Urothelium cell line (cell line): ENCODE data around the gene KRTAP12-3.
"Not testable (repeated sequence)": the region's sequence is repeated elsewhere in the genome, so short reads cannot be mapped to it uniquely, and the experiment has no call there.

Experiments
- DNase-seq: peaks from one replicate; pipeline ENCODE4 v3.0.0; 2011; ENCODE audit warnings: low spot score, mixed read lengths
- FAIRE-seq: peaks from 2 replicates; lab custom pipeline; 2011; peaks lifted over from hg19 to GRCh38; lab: Jason Lieb, UNC

KRTAP12-3 gene

DNA sequence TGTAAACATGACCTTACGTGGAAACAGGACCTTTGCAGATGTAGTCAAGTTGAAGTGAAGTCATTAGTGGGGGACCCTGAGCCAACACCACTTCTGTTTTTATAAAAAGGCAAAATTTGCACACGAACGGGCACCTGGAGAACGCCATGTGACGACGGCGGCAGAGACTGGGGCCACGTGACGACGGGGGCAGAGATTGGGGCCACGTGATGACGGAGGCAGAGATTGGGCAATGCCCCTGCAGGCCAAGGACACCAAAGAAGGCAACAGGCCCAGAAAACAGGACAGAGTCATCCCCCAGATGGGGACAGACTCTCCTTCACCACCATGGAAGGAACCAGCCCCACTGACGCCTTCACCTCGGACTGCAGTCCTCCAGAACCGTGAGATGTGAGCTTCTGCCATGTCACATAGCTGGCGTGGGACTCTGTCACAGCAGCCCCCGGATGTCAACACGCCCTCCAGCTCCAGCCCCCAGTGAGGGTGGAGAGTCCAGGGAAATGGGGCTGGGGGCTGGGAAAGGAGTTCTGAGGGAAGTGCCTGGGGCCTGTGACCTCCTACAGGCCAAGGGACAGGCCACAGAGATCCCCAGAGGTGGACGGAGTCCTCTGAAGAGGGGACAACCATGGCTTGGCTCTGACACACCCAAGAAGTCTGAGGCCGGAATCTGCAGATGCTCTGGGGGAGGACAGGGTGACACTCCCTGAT is 7.3 kb upstream of the KRTAP12-3 start:
- FAIRE-seq, result no peak
- no peak for DNase-seq

DNA sequence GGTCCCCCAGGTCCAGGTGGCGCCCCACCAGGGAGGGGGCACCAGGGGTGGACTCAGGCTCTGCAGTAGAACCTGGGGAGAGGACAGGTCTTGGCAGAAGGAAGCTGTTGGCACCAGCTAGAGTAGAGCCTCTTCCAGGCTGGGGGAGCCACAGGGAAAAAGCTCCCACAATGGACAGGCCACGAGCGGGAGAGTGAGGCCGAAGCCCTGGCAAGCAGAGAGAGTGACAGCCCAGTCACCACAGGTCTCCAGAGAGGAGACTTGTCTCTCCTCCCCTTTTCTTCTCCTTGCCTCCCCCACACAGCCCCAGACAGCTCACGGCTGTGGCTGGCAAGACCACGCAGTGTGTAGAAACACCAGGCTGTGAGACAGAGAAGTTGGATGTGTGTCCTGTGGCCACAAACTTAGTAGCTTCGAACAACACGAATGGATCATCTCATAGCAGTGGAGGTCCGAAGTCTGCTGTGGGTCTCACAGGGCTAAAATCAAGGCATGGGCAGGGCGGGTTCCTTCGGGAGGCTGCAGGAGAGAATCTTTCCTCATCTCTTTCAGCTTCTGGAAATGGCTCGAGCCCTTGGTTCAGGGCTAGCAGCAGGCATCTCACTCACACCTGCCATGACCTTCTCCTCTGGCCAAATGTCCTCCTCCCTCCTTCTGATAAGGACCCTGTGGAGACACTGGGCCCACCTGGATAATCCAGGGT is 6.6 kb upstream of the KRTAP12-3 start:
- DNase-seq, result no peak
- no peak for FAIRE-seq

DNA sequence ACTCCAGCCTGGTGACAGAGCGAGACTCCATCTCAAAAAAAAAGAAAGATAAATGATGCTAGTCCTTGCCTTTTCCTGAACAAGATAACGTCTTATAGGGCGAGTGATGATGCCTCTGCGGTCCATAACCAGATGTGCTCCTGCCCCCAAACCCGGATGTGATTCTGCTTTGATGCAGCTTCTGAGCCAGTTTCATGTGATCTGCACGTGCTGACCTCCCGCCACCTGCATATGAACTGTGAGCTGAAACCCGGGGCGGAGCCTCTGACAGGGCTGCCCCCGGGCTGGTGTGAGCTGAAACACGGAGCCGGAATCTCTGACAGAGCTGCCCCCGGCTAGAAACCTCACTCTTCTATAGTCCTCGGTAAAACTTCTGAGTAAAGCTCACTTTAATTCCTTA is 4.6 kb upstream of the KRTAP12-3 start:
- DNase-seq (no peak), FAIRE-seq (no peak)

DNA sequence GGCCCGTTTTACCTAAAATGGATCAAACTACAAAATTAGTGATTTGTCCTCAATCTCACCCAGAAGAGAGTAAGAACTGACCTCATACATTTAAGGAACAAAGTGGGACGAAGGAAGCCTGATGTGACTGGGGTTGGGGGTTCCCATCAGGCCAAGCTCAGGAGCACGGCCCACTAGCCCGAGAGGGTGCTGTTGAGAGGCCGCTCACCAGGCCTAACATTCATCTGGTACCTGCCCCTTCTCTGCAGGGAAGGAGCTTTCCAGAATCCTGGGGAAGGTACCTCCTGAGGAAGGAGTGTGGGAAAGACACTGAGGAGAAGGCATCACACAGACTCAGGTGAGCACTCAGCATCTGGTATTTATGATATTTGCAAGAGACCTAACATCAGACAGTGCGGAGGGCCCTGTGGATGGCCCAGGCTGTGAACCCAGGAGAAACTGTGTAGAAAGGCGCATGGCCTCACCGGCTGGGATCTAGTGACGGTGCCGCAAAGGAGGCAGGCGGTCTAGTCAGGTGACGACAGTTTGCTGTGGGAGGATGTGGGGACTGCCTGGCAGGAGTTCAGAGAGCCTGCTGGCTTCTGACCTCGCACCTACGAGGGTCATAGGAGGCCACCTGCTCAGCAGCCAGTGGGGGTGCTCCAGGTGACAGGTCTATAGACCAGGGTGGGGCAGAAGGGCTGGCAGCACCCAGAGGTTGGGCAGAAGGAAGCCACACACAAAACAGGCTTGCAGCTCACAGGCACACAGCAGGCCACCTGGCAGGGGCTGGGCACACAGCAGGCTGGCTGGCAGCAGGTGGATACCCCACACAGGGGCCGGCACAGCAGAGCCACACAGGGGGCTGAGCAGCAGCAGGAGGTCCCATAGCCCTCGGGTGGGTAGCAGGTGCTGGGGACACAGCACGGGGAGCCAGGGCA is 3.8 kb upstream of the KRTAP12-3 start:
- FAIRE-seq (no peak), DNase-seq (no peak)

DNA sequence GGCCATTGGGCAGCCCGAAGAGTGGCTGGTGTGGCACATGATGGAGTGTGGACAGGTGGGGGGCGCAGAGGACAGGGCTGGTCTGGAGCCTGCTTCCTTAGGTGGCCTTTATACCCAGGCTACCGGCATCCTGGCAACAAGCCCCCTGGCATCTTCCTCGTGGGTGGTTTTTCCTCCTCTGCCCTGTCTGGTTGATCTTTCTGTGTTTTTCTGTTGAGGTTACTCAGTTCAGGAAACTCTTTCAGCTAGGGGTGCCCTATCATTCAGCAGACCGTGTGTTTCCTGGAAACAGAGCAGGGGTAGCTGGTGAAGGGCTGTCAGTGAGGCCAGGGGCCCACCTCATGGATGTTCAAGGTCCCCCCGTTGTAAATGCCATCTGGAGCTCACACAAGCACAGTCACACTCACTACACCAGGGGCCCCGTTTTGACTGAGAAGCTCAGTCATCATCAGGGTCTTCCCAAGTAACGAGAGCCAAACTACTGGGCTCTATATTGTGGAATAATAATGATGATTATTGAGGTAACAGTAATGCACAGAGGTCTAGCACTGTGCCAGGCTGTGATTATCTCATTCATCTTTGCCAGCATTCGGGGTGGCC is 3.1 kb upstream of the KRTAP12-3 start, which contains the start of gene KRTAP12-4:
Gene KRTAP12-4, minus strand, starts transcription at position 84 of the 600 bp plus-strand sequence. Its CDS starts 45 bp downstream, at position 39.
- FAIRE-seq, result no peak
- DNase-seq, result no peak

DNA sequence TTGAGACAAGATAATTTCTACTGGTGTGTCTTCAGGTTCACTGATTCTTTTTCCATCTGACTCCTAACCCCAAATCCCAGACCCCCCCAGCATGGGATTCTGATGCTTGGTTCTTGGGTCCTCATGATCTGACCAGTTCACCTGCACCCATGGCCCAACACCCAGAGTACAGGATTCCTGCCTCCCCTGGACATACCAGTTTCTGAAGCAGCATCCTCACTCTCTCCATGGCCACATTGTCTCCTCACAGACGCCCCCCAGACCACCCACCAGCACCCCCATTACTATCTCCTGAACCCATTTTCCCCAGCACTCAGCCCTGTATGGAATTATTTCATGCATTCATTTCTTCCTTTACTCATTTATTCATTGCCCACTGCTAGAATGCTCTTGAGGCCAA is 864 bp upstream of the KRTAP12-3 start:
- DNase-seq, result no peak
- FAIRE-seq, result no peak

DNA sequence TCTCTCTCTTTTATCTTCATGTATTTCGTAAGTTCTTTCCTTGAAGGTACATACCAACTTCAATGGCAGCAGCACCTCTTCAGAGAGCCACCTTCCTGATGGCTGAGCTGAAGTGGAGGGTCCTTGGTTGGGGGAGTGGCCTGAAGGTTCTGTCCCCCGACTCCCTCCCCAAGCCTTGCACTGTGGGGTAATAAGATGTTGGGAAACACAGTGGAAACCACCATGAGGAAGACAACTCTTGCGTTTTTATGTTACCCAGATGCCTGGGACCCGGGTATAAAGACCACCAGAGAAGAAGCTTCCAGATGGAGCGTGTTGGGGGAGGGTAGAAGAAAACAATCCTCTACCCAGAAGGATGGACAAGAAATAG is 794 bp downstream of the KRTAP12-3 start:
- FAIRE-seq (no peak), DNase-seq (no peak)

DNA sequence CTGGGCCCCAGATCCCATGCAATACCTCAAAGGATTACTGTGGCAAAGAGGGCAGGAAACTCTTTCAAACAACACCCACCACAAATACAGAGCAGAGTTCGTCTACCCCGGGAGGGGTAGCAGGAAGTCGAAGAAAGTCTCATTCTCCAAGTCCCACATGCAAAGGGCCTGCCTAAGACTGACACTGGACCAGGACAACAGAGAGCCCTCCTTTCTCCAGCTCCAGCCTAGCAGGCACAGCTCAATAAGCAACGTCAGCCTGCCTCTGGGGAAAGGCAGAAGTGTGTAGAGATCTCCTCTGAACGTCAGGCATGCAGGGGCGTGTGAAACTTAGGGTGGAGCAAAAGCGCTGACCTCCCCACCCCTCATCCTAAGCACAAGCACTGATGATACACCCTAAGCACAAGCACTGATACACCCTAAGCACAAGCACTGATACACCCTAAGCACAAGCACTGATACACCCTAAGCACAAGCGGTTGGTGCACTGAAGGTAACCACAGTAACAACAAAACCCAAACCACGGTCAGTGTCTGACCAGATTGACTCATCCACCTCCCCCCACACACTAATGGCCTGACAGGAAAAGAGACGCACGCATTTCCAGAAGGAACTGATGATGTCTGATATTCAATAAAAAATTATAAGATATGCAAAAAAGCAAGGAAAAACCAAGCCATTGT is 1.3 kb downstream of the KRTAP12-3 start:
- no peak for DNase-seq
- no peak for FAIRE-seq

DNA sequence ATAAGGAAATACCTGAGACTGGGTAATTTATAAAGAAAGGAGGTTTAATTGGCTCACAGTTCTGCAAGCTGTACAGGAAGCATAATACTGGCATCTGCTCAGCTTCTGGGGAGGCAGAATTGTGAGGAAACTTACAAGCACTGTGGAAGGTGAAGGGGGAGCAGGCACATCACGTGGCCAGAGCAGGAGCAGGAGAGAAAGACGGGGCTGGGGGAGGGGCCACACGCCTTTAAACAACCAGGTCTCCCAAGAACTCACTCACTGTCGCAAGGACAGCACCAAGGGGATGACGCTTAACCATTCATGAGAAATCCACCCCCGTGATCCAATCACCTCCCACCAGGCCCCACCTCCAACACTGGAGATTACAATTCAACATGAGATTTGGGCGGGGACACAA is 3.8 kb downstream of the KRTAP12-3 start:
- FAIRE-seq, DNase-seq: not testable (repeated sequence)

DNA sequence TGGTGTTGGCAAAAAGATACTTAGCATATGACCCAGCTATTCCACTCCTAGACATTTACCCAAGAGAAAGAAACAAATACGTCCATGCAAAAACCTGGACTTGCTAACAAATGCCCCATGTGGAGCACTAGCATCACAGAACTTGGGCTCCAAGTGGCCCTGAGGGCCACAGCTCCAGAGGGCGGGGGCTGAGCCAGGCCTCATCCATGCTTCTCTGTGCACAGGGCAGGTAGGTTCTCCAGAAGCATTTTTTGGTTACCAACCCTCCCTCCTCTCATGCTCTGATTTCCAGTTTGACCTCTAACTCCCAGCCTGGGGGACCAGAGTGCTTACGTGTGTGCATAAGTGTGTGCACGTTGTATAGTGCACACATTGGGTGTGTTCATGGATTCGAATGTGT is 7.0 kb downstream of the KRTAP12-3 start:
- no peak for DNase-seq
- FAIRE-seq, result no peak

DNA sequence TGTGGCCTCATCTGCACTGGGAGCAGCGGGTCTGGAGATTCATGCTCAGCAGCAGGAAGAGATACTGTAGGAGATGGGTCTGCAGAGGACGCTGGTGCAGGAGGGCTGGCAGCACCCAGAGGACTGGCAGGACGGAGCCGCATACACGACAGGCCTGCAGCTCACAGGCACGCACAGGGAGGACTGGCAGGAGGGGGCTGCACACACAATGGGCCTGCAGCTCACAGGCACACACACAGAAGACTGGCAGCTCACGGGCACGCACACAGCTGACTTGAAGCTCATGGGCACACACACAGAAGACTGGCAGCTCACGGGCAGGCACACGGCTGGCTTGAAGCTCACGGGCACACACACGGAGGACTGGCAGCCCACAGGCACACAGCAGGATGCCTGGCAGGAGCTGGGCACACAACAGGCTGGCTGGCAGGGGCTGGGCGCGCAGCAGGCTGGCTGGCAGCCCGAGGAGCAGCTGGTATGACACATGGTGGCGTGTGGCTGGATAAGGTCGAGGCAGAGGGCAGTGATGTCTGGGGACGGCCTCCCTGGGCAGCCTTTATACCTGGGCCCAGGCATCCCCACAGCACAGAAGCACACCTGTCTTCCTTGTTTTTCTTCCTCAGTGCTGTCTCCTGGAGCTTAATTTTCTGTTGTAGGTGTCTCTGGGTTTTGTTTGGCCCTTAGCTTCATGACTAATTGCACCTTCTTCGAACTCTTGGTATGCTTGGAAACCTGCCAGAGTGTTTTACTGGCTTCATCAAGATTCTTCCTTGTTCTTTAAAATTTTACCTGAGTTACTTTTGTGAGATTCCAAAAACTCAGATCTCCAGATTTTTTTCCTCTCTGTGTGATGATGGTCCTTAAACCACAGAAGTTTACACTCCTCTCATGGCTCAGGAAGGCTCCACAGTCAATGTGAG is 8.9 kb downstream of the KRTAP12-3 start, which contains the start of gene KRTAP12-2:
Gene KRTAP12-2, minus strand, starts transcription at position 527 of the 920 bp plus-strand sequence. Its CDS starts 41 bp downstream, at position 486.
- FAIRE-seq (no peak), DNase-seq (no peak)

DNA sequence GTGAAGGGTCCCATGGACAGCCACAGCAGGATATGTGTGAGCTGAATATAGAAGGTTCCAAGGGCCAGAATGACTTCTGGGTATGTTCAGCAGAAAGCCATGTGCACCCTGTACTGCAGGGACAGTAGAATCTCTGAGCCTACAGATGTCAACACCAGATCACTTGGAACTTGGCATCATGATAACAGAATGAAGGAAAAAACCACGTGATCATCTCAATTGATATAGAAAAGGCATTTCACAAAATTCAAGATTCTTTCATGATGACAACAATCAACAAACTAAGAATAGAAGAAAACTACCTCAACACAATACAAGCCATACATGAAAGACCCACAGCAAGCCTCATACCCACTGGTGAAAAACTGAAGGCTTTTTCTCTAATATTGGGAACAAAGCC is 9.9 kb downstream of the KRTAP12-3 start:
- FAIRE-seq (no peak), DNase-seq (no peak)

DNA sequence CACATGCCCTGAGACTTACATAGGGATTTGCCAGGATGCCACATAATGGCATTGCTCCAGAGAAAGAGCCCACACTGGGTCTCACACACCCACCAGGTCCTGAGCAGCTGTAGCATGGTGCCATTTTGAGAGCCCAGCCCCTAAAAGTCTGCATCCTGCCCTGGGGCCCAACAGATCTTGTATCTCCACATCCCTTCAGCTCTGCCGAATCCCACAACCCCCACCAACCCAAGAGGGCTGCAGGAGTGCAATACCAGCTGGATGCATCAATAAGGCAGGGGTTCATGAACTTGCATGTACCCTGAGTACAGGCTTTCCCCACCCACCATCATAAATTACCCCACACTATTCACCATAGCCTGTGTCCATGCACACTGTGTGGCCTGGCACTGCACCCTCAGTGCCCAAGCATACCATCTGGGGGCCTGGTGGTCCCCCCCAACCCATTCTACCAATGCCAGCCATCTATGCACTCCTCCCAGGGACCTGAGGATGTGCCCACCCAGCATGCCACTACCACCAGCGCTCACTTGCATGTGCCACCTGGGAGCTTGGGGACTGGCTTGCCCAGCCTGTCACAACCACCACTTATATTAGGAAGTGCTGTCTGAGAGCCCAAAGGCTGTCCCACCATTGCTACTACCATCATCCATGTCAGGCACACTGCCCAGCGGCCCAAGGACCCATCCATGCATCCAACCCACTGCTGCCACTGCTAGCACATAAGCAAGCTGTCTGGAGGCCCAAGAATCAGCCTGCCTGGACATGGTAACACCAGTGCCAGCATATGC is 13.1 kb downstream of the KRTAP12-3 start:
- FAIRE-seq (no peak), DNase-seq (no peak)

DNA sequence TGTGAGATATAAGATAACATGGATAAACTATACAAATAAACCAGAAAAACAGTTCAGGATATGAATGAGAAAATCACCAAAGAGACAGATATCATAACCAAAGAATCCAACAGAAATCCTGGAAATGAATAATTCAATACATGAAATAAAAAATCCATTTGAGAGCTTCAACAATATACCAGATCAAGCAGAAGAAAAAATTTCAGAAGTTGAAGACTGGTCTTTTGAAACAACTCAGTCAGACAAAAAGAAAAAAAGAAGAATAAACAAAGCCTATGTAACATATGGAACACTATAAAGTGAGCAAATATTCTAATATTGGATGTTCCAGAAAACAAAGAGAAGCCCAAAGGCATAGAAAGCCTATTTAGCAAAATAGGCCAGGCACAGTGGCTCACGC is 14.2 kb downstream of the KRTAP12-3 start:
- FAIRE-seq (no peak), DNase-seq (no peak)

DNA sequence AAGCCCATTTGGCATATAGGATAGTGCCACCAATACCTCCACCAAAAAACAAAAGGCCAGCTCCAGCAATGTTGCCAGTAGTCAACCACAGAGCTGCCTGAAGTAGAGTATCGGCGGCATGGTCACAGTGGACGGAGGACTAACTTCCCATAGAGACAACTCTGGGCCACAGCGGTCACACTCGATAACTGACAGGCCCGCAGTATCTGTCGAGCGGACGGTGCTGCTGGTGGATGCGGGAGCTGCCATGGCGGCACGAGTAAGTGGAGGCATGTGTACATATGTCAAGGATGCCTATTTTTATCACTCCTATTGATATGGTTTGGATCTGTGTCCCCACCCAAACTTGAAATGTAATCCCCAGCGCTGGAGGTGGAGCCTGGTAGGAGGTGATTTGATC is 20.1 kb downstream of the KRTAP12-3 start:
- no peak for FAIRE-seq
- no peak for DNase-seq

DNA sequence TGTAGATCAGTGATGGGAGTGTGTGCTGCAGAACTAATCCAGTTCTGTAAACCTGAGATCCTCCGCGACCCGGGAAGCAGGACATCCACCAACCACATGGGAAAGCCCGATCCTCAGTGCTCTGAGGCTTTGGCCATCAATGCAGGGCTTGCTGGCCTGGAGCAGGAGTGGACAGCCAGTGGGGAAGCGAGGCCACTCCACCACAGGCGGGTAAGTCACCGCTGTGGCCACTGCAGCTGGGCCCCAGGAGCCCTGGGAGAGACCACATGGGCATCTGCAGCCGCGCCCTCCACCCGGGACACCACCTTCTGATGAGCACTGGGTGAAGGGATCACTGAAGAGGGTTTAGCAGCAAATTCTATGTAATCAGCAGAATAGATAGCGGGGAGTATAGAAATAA is 23.4 kb downstream of the KRTAP12-3 start:
- no peak for FAIRE-seq
- no peak for DNase-seq

DNA sequence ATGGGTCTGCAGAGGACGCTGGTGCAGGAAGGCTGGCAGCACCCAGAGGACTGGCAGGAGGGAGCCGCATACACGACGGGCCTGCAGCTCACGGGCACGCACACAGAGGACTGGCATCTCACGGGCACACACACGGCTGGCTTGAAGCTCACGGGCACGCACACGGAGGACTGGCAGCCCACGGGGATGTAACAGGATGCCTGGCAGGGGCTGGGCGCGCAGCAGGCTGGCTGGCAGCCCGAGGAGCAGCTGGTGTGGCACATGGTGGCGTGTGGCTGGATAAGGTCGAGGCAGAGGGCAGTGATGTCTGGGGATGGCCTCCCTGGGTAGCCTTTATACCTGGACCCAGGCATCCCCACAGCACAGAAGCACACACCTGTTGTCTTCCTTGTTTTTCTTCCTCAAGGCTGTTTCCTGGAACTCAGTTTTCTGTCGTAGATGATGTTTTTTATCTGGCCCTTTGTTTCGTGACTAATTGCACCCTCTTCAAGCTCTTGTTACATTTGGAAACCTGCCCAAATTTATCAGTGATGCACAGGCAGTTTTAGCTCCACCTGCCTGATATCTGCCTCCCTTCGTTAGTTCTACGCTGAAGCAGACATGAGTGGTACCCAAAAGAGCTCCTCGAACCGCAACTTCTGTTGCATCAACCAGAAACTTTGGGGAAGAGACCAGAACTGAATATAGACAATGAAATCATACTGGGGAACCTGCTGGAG is 24.3 kb downstream of the KRTAP12-3 start, which contains the start of gene KRTAP12-1:
Gene KRTAP12-1, minus strand, starts transcription at position 303 of the 719 bp plus-strand sequence. Its CDS starts 40 bp downstream, at position 263.
- DNase-seq, result no peak

More for the DNA sequence above, 24.3 kb downstream of the KRTAP12-3 start, which contains the start of gene KRTAP12-1:
- no peak for FAIRE-seq
